ENCODE measurements around the gene MT1X.
"Not testable (repeated sequence)": the region's sequence is repeated elsewhere in the genome, so short reads cannot be mapped to it uniquely, and the experiment has no call there.

DNA sequence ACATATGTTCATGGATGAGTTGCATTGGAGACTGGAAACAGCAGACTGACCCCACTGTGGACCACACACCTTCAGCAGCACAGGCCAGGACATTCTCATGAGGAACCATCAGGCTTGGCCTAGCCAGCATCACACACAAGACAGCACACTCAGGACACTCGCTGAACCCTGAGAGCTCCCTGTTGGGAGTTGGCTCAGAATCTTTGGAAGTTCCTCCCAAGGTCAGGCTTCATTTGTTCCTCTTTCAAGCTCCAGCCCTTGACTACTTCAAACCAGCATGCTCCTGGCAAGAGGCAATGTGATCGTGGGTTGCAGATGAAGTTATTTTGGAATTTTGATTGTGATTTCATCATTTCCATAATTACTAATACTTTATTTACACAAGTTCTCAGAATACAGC, 10.6 kb upstream of the MT1X start:
- TF ChIP-seq, protein P1, sequence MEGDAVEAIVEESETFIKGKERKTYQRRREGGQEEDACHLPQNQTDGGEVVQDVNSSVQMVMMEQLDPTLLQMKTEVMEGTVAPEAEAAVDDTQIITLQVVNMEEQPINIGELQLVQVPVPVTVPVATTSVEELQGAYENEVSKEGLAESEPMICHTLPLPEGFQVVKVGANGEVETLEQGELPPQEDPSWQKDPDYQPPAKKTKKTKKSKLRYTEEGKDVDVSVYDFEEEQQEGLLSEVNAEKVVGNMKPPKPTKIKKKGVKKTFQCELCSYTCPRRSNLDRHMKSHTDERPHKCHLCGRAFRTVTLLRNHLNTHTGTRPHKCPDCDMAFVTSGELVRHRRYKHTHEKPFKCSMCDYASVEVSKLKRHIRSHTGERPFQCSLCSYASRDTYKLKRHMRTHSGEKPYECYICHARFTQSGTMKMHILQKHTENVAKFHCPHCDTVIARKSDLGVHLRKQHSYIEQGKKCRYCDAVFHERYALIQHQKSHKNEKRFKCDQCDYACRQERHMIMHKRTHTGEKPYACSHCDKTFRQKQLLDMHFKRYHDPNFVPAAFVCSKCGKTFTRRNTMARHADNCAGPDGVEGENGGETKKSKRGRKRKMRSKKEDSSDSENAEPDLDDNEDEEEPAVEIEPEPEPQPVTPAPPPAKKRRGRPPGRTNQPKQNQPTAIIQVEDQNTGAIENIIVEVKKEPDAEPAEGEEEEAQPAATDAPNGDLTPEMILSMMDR (conservative IDR thresholded peaks at IDR 0.05; ENCODE audit: low read depth, low read length): not testable (repeated sequence)
- TF ChIP-seq EZH2 (IDR thresholded peaks at IDR 0.05; ENCODE audit: borderline replicate concordance, low read depth, low read length, poor library complexity, severe bottlenecking): not testable (repeated sequence)
